ENCODE measurements around the gene NR4A1. TPM values are rescaled to one million over a fixed set of nuclear protein-coding genes. Genes with fewer than 3 reads are reported as not detected.

Gene NR4A1
- polyA plus RNA-seq, 5 donors, result 16.6 to 160 (median 69.9) TPM

DNA sequence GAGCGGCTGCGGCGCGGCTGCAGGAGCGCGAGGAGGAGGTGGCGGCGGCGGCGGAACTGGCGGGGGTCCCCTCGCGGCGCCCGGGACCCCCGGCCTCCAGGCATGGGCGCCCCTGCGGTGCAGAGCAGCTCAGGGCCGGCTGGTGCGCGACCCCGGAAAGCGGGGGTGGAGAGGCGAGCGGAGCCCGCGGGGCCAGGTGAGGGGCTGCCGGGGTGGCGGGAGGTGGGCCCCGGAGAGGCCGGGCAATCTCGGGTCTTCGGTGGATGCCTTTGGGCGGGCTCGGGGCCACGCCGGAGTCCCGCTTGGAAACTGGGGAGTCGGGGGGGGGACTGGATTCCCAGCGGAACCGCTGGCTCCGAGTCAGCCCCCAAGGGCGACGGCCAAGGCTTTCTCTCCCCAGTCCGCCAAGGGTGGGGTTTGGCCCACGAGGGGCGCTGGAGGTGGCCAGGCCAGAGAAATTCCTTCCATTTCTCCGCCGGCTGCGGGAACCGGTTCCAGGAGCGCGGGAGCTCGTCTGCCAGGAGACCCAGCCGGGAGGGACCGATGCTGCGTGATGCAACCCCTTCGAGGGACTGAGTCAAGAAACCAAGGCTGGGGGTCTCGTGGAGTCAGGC lies 13.9 kb upstream of the NR4A1 start:
- DNase-seq, result no peak

DNA sequence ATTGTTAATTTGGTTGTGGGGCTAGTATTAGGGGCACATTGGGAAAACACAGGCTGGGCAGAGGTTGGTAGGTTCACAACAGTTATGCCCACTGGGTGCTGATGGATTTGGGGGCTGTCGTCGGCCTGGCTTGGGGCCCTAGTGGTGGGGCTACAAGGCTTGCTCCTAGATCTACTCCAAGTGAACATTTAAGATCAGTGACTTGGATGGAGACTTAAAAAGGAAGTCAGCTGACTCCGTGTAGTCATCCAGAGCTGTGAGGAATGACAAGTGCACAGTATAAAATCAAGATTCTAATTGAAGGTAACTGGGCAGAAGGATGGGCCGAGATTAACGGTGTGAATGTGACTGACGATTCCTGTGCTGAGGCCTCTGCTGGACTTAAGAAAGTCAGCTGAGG lies 12.8 kb upstream of the NR4A1 start:
- no peak for DNase-seq

DNA sequence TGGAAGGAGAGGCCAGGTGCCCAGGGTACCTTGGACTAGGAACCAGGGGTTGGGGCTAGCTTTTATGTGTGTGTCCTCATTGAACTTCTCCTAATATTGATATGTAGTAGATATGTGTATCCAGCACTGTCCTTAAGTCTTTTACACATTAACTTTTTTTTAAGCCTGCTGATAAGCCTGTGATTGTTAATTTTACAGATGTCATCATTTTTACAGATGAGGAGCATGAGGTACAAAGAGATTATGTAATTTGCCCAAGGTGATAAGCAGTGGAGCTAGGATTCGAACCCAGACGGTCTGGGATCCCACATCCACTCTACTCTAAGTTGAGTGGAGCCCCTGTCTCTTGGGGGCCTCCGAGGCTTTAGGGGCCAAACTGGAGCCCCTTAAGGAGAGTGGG lies 10.2 kb upstream of the NR4A1 start:
- no peak for DNase-seq

DNA sequence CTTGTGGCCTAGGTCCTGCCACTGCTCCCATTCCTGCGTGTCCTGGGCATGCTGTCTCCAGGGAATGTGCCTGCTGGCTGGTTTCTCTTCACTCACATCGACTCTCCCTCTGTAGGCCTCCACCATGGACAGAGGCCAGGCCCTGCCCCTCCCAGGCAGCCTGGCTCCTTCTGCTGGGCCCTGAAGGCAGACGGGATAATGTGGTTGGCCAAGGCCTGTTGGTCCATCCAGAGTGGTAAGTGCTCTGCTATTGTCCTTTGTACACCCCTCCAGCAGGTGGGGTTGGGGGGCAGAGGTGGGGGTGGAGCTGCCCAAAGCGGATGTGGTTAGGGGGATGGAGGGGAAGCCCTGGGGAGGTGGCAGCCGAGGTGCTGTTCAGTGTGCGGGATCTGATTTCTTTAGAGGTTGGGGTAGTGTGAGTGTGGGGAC lies 9.5 kb upstream of the NR4A1 start:
- DNase-seq, result no peak

DNA sequence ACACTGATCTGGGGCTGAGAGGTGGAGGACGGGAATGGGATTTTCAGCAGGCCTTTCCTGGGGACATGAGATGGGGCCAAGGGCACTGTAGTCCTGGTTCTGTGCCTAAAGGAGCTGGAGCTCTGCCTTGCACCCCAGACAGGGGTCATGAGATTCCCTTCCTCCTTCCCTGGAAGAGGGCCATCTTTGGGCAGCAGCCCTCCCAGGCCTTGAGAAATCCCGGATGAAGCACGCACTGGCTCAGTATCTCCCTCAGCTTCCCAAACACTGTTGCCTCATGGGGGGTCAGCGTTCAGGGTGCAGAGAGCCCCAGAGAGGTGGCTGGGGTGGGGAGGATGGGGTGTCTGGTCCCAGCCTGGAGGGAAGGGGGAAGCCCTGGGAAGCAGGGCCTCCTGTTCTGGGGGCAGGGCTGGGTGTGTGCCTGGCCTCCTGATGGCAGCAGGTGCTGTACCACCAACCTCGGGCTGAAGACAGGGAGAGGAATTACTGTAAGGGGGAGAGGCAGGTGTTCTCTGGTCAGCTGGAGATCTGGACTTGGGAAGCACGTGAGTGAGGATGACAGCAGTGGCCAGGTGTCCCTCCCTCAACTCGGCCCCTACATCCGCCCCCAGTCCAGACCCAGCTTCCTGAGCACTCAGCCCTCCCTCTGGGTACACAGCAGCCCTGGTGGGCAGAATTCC lies 8.4 kb upstream of the NR4A1 start:
- no peak for DNase-seq

DNA sequence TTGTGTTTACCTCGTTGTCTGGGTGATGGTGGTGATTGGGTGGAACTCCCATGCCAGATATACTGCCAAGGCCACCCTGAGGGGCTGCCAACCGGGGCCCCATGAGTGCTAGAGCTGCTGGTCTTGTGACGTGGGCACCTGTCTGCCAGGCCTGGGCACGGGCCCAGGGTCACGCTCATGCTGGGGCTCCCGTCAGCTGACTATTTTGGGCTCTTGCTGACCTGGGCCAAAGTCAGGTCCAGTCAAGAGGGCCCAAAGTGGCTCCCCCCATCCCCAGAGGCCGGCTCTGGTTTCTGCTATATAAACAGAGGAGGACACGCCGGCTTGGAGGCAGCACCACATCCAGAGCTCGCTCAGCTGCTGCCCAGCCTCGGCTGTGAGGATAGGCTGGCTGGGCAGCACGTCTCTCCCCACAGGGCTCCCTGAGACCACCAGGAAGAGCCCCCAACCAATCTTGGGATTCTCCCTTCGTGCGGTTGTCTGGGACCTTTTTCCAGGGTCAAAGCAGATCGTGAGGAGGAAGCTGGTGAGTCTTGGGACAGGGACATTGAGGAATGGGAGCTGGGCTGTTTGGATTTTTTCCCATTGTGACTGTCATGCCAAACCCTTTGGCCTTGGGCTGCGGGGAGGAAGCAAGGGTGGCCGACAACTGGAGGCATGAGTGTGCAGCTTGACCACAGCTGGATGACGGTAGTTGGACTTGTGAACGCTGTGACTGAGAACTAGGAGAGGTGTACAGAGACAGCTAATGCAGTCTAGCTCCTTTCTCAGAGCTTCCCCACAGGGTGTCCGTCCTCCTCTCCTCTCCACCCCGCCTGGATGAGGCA lies 7.6 kb upstream of the NR4A1 start:
- no peak for DNase-seq

DNA sequence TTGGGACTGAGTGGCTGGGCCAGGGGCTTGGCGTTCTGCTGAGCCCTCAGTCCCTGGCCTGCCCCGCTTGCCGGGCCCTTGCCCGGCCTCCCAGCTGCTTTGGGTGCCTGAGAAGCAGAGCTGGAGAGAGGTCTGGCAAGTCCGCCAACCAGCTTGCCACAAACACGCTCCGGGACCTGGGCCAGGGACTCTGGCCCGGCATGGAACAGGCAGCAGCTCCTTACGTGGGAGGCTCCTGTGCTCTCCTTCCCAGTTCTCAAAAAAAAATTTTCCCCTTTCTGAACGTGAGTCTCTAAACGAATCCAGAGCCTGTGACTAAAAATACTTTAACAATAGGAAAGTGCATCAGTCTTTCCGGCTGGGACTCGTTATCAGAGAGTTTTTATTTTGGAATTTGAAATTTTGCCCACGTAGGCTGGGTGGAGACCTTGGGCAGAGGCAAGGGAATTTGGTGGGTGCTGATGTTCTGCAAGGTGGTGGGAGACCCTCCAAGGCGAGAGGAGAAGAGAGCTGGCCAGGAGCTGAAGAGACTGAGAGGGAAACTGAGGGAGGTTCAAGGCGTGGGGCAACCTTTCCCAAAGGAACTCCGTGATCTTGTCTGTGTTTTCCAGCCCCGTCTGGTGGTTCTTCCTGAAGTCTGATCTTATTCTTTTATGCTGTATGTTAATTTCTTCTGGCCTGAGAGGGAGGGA lies 6.8 kb upstream of the NR4A1 start:
- no peak for DNase-seq

DNA sequence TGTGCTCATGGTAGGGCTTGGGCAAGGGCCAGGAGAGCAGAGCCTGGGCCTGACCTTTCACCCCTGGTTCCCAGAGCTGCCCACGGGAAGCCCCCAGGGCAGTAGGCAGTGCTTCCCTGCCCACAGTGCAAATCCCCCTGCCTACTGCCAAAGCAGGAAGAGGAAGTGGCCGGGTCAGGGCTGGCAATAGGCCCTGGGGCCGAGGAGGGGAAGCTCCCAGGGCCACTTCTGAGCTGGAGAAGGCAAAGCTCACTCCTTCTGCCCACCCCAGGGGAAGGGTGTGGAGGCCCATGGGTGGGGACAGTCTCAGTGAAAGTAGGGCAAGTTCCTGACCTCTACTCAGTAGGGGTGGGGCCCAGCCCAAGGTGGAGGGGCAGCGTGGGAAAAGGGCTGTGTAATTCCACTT lies 5.4 kb upstream of the NR4A1 start:
- DNase-seq, result no peak

DNA sequence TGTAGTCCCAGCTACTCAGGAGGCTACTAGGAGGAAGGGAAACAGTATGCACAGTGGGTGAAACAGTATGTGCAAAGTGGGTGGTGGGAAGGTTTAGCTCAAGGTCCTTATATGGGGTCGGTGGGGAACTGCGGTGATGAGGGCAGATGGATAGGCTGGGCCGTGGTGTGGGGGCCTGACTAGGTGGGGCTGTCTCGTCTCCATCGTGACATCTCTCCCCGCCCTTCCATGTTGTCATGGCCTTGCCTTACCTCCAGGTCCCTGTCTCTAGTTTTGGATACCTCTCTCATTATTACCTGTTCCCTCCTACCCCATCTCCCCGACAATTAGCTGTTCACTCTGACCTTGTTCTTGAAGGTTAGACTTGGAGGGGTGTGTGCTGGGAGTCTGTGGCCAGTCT lies 4.4 kb upstream of the NR4A1 start:
- DNase-seq, result no peak

DNA sequence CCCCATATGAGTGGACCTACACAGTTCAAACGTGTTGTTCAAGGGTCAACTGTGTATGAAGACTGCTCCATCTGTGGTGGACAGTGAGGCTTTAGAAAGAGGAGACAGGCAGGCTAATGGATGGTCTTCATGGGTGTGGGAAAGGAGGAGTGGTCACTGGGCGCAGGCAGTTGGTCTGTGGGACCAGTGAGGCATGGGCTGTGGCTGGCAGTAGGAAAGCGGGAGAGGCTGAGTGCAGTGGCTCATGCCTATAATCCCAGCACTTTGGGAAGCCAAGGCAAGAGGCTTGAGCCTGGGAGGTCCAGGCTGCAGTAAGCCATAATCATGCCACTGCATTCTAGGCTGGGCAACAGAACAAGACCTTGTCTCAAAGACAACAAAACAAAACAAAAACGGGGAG lies 2.0 kb upstream of the NR4A1 start:
- no peak for DNase-seq

DNA sequence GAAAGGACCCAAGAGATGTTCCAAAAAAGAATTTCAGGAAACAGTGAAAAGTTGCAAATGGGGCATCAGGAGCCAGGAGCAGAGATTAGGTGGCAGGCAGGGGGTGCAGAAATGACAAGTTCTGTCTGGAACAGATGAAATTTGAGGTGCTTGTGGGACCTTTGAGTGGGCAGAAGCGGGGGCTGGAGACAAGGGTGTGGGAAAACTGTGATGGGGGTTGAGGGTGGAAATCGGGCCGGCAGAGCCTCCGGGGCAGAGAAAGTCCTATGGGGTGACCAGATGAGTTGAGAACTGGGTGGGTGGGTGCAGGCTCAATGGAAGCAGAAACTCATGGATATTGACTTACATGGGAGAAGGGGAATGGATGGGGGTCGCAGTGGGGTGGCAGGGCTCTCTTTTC lies 1.6 kb upstream of the NR4A1 start:
- DNase-seq, result no peak

DNA sequence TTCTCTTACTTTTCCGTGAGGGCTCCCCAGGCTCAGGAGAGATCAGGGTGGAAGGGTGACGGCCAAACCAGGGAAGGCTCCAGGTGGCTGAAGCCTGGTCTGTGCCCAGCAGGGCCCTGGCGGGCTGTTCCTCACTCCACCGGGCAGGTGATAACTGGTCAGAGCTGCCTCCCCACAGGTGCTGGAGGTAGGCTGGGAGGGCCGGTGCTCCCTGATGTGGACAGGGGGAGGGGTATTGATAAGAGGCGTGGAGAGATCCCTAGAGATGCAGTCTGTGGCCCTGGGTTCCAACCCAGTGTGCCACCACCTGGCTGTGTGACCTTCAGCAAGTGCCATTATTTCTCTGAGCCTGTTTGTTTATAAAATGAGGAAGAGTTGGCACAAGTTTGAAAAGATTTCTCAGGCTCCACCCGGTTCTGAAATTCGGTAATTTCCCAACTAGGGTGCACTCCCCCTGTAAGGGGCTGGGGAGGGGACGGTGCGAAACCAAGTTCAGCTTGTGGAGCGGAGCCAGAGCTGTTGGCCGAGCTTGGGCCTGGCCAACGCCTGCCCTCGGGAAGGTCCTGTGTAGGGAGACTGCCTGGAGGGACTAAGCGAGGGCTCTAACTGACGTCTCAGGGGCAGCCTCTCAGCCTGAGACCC lies 1.0 kb upstream of the NR4A1 start:
- peak in 1 of 2 donors; percentile 56 for DNase-seq

DNA sequence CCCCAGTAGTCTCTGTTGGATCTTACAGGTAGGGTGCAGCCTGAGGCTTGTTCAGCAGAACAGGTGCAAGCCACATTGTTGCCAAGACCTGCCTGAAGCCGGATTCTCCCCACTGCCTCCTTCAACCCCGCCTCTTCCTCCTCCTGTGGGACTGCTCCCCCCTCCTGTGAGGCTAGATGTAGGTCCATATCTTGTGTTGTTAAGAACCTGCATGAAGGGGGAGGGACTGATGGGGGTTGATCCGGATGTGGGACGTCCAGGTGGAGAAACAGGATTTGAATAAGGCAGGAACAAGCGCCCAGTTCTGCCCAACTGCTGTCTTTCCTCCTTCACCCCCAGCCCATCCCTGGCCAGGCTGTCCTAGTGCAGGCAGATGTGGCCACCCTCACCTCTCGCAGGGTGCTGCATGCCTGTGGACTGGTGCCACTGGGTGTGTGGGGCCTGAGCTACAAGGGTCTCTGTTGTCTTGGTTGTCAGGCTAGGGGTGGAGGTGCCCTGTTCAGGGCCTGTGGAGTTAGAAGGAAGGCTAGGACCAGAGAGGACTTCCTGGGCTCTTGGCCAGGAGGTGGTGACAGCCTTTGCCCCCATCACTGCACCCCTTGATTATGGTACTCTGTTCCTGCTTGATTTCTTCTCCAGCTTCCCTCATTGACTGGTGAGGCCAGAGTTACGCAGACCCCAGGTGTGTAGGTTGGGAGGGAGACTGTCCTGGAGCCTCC lies 1.4 kb downstream of the NR4A1 start:
- DNase-seq, result no peak

DNA sequence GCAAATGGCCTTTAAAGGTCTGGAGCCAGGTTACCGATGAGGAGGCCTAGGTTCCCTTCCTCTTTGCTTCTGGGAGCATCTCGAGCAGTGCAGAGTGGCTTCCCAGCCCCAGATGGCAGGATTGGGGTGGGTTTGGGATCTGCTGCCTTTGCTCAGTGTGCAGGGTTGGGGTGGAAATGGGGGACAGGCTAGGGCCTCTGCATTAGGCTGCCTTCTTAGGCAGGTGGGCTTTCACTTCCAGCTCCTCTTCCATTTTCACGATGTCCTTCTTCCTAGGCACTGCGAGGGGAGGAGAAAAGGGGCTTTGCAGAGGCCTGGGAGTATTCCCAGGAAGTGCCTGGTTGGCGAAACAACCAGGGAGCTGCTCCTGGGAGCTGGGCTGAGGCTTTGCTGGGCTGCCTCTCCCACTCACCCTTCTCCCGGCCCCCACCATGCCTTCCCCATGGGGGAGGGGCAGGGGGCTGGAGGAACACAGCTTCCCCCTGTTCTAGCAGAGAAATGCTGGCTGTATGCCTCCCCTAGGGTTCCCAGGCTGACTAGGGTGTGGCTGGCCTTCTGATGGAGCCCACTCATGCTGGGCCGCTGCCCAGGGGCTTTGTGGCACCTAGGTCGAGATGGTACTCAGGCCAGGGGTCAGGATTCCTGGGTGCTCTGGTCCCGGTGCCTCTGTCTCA lies 2.4 kb downstream of the NR4A1 start:
- no peak for DNase-seq

DNA sequence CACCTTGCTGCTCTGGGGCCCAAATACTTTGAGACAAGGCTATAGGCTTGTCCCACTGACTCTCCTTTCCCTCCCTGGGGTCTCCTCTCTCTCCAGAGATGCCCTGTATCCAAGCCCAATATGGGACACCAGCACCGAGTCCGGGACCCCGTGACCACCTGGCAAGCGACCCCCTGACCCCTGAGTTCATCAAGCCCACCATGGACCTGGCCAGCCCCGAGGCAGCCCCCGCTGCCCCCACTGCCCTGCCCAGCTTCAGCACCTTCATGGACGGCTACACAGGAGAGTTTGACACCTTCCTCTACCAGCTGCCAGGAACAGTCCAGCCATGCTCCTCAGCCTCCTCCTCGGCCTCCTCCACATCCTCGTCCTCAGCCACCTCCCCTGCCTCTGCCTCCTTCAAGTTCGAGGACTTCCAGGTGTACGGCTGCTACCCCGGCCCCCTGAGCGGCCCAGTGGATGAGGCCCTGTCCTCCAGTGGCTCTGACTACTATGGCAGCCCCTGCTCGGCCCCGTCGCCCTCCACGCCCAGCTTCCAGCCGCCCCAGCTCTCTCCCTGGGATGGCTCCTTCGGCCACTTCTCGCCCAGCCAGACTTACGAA lies 3.1 kb downstream of the NR4A1 start:
- no peak for DNase-seq

DNA sequence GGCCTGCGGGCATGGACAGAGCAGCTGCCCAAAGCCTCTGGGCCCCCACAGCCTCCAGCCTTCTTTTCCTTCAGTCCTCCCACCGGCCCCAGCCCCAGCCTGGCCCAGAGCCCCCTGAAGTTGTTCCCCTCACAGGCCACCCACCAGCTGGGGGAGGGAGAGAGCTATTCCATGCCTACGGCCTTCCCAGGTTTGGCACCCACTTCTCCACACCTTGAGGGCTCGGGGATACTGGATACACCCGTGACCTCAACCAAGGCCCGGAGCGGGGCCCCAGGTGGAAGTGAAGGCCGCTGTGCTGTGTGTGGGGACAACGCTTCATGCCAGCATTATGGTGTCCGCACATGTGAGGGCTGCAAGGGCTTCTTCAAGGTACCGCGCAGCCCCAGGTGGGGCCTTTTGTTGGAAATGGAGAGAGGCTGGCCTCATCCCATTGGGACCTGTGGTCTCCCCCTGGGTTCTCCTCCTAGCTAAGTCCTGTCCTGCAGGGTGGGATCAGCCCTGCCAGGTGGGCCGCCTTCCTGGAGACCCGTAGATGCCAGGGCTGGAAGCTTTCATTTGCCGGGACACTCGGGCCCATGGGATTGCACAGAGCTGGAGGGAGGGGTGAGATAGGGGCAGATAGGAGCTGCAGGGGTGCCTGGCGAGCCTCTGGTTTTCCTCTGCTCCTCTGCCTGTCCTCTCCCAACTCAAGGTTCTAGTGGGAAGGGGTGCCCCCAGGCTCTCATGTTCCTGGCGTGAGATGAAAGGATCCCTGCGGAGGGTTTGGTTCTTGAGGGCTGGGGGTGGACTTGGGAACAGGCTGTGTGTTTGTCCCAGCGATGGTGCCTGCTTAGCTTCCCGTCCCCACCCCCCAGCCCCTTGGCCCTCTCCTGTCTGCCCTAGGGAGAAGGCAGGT lies 3.8 kb downstream of the NR4A1 start:
- no peak for DNase-seq

DNA sequence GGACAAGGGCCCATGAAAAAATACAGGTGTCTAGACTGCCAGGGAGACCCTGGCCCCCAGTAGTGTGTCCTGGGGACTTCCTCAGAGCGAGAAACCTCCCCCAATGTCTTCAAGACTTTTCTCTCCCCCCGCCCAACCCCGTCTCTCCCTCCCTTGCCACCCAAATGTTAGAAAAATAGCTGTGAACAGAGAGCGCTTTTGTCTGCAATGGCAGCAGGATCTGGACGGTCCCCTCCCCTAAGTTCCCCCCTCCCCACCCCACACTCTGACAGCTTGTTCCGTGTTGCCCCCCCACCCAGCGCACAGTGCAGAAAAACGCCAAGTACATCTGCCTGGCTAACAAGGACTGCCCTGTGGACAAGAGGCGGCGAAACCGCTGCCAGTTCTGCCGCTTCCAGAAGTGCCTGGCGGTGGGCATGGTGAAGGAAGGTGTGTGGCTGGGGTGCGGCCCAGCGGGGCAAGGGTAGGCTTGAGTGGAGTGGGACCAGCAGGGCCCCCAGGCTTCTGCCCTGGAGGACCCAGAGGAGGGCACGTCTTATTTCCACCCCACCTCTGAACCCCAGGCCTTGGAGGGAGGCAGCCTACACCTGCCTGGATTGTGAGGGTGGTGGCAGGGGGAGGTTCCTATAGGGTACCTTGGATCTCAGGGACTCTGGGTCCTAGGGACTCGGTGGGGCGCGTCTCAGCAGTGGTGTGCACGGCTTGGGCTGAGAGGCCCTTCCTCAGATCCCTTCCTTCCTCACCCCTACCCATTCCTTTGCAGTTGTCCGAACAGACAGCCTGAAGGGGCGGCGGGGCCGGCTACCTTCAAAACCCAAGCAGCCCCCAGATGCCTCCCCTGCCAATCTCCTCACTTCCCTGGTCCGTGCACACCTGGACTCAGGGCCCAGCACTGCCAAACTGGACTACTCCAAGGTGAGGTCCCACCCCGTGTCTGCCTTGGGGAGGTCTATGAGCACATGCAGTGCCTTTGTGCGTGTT lies 4.8 kb downstream of the NR4A1 start:
- DNase-seq, result no peak

Data from right lung (tissue), 5 donors.